H9 (cell line): Measurements from ENCODE around the gene RPS29. TPM values are rescaled to one million over a fixed set of nuclear protein-coding genes. Genes with fewer than 3 reads are reported as not detected.
A peak's percentile ranks its signal among the peaks of the same experiment; 100 is the strongest.

Experiments
- DNase-seq: peaks from one replicate; pipeline ENCODE4 v3.0.0-alpha.2; 2017
- H2AFZ ChIP-seq: one replicate; pipeline ENCODE4 v1.6.1; 2013; ENCODE audit warnings: mild to moderate bottlenecking, low read length, control low read depth, moderate library complexity
- H2AK5ac ChIP-seq: 2 replicates; pipeline ENCODE4 v1.6.1; 2013; ENCODE audit warnings: low read length, control low read depth, mixed read lengths; ENCODE audit not compliant: insufficient read length
- H2BK120ac ChIP-seq: one replicate; pipeline ENCODE4 v1.6.1; 2013; ENCODE audit warnings: low read depth, mild to moderate bottlenecking, low read length, control low read depth, inconsistent platforms; ENCODE audit not compliant: poor library complexity, severe bottlenecking
- H2BK12ac ChIP-seq: 2 replicates; pipeline ENCODE4 v1.6.1; 2013; ENCODE audit warnings: low read length, control low read depth, mixed read lengths, low read depth; ENCODE audit not compliant: insufficient read length
- H2BK15ac ChIP-seq: 2 replicates; pipeline ENCODE4 v1.6.1; 2013; ENCODE audit warnings: low read depth, low read length, control low read depth
- H2BK20ac ChIP-seq: one replicate; pipeline ENCODE4 v1.6.1; 2013; ENCODE audit warnings: low read depth, mild to moderate bottlenecking, low read length, control low read depth, inconsistent platforms; ENCODE audit not compliant: poor library complexity, severe bottlenecking
- H2BK5ac ChIP-seq: 2 replicates; pipeline ENCODE4 v1.6.1; 2013; ENCODE audit warnings: low read length, control low read depth, mixed read lengths; ENCODE audit not compliant: insufficient read length
- H3K14ac ChIP-seq: 2 replicates; pipeline ENCODE4 v1.6.1; 2013; ENCODE audit warnings: low read length, control low read depth; ENCODE audit not compliant: insufficient read depth
- H3K18ac ChIP-seq: 2 replicates; pipeline ENCODE4 v1.6.1; 2013; ENCODE audit warnings: low read depth, mild to moderate bottlenecking, mixed read lengths, low read length, control low read depth; ENCODE audit not compliant: insufficient read length
- H3K23ac ChIP-seq: 2 replicates; pipeline ENCODE4 v1.6.1; 2013; ENCODE audit warnings: low read length, control low read depth, mixed read lengths, low read depth; ENCODE audit not compliant: insufficient read length
- H3K23me2 ChIP-seq: 2 replicates; pipeline ENCODE4 v1.6.1; 2013; ENCODE audit warnings: low read depth, mild to moderate bottlenecking, mixed read lengths, low read length, control low read depth; ENCODE audit not compliant: insufficient read length, poor library complexity, severe bottlenecking
- H3K27ac ChIP-seq: 2 replicates; pipeline ENCODE4 v1.5.1; 2013; ENCODE audit warnings: low read length, control low read depth, mixed read lengths, low read depth; ENCODE audit not compliant: insufficient read length
- H3K27me3 ChIP-seq: 2 replicates; pipeline ENCODE4 v1.6.1; 2013; ENCODE audit warnings: low read length, control low read depth, inconsistent platforms; ENCODE audit not compliant: insufficient read depth
- H3K4ac ChIP-seq: 2 replicates; pipeline ENCODE4 v1.6.1; 2013; ENCODE audit warnings: low read depth, mild to moderate bottlenecking, control low read depth, inconsistent platforms, low read length, moderate library complexity
- H3K4me1 ChIP-seq: 2 replicates; pipeline ENCODE4 v1.6.1; 2013; ENCODE audit warnings: low read length, control low read depth, inconsistent platforms; ENCODE audit not compliant: insufficient read depth
- H3K4me2 ChIP-seq: 2 replicates; pipeline ENCODE4 v1.6.1; 2013; ENCODE audit warnings: low read length, control low read depth, mixed read lengths; ENCODE audit not compliant: insufficient read length, insufficient read depth
- H3K56ac ChIP-seq: 2 replicates; pipeline ENCODE4 v1.6.1; 2013; ENCODE audit warnings: low read depth, mild to moderate bottlenecking, mixed read lengths, low read length, control low read depth; ENCODE audit not compliant: insufficient read length
- H3K79me1 ChIP-seq: 2 replicates; pipeline ENCODE4 v1.6.1; 2013; ENCODE audit warnings: low read depth, mild to moderate bottlenecking, moderate library complexity, low read length, control low read depth, inconsistent platforms; ENCODE audit not compliant: insufficient read depth, poor library complexity, severe bottlenecking
- H3K79me2 ChIP-seq: 2 replicates; pipeline ENCODE4 v1.6.1; 2013; ENCODE audit warnings: low read length, control low read depth, inconsistent platforms; ENCODE audit not compliant: insufficient read depth
- H3K9ac ChIP-seq: 2 replicates; pipeline ENCODE4 v1.6.1; 2013; ENCODE audit warnings: low read length, control low read depth, mixed read lengths; ENCODE audit not compliant: insufficient read length; ENCODE audit errors: extremely low read depth
- H3K9me3 ChIP-seq: one replicate; pipeline ENCODE4 v1.6.1; 2013; ENCODE audit warnings: low read depth, low read length, inconsistent platforms; ENCODE audit not compliant: control insufficient read depth
- H3T11ph ChIP-seq: one replicate; pipeline ENCODE4 v1.6.1; 2013; ENCODE audit warnings: mild to moderate bottlenecking, low read length, control low read depth, inconsistent platforms
- H4K20me1 ChIP-seq: one replicate; pipeline ENCODE4 v1.6.1; 2013; ENCODE audit not compliant: control insufficient read depth, insufficient read length, insufficient read depth
- H4K5ac ChIP-seq: 2 replicates; pipeline ENCODE4 v1.6.1; 2013; ENCODE audit warnings: low read depth, mild to moderate bottlenecking, mixed read lengths, low read length, control low read depth; ENCODE audit not compliant: insufficient read length
- H4K8ac ChIP-seq: replicated peaks from 2 replicates; pipeline ENCODE4 v1.6.1; 2013; ENCODE audit warnings: low read length, control low read depth, mixed read lengths, low read depth; ENCODE audit not compliant: insufficient read length
- H4K91ac ChIP-seq: 2 replicates; pipeline ENCODE4 v1.6.1; 2013; ENCODE audit warnings: low read depth, mild to moderate bottlenecking, moderate library complexity, mixed read lengths, low read length, control low read depth; ENCODE audit not compliant: insufficient read length
- H3K27ac Mint-ChIP-seq, 3 experiments: 2 replicates in 2 of 3; 3 replicates in 1 of 3; pipeline ENCODE4 v1.8.0; 2020 to 2021; ENCODE audit warnings: mixed read lengths in 3 of 3, mild to moderate bottlenecking in 1 of 3, moderate library complexity in 1 of 3
- H3K27me3 Mint-ChIP-seq: 2 replicates; pipeline ENCODE4 v1.8.0; 2021; ENCODE audit warnings: low read depth, mild to moderate bottlenecking, moderate library complexity, mixed read lengths
- H3K36me3 Mint-ChIP-seq, 3 experiments: 2 replicates in 2 of 3; 3 replicates in 1 of 3; pipeline ENCODE4 v1.8.0; 2020 to 2021; ENCODE audit warnings: low read depth in 3 of 3, mixed read lengths in 3 of 3; ENCODE audit not compliant: insufficient read depth in 1 of 3
- H3K4me1 Mint-ChIP-seq, 2 experiments: 2 replicates each; pipeline ENCODE4 v1.8.0; 2020; ENCODE audit warnings: mixed read lengths in 2 of 2
- H3K4me3 Mint-ChIP-seq, 2 experiments: 2 replicates in 1 of 2; 3 replicates in 1 of 2; pipeline ENCODE4 v1.8.0; 2020 to 2021; ENCODE audit warnings: mild to moderate bottlenecking in 2 of 2, mixed read lengths in 2 of 2, moderate library complexity in 1 of 2
- H3K9me3 Mint-ChIP-seq, 2 experiments: 2 replicates in 1 of 2; 3 replicates in 1 of 2; pipeline ENCODE4 v1.8.0; 2020; ENCODE audit warnings: mild to moderate bottlenecking in 2 of 2, mixed read lengths in 2 of 2, moderate library complexity in 1 of 2
- WGBS: extraction: QIAGEN DNeasy Blood & Tissue Kit; methylation state at CpG from one replicate; pipeline ENCODE4 v1.1.7; 2013; ENCODE audit warnings: missing lambda C conversion rate, low lambda C conversion rate, mixed read lengths; ENCODE audit not compliant: insufficient read length; ENCODE audit errors: extremely low coverage; 5-methylcytosine and 5-hydroxymethylcytosine counted together
- total RNA-seq: library from RNA; stranded (reverse); gene quantifications from 2 replicates; pipeline ENCODE4 v1.2.1, GENCODE V29; 2021
- TF ChIP-seq, protein P1 (sequence below): fragments of 200-600 bp; sonication (generic); conservative IDR thresholded peaks from 3 replicates; pipeline ENCODE4 v1.8.0; 2021; ENCODE audit warnings: antibody characterized with exemption, mild to moderate bottlenecking

The RPS29 gene
- total RNA-seq, 1 experiment from 2014 or later = 1,963 TPM

GRCh38 chr14:49615776-49616175, 29.6 kb upstream of the RPS29 start:
- Histone ChIP-seq H3K9me3 (no peaks in the 10 kb centered on the region), H2AFZ (no peak overlapping the region), H4K20me1 (no peaks in the 10 kb centered on the region), H3K27me3 (no peaks in the 10 kb centered on the region), H2BK5ac (no peak overlapping the region), H4K5ac (no peak overlapping the region), H3K14ac (no peak overlapping the region), H3K4me2 (no peak overlapping the region), H2AK5ac (no peak overlapping the region), H4K8ac (no peak overlapping the region), H3K27ac (no peak overlapping the region), H3K23ac (no peak overlapping the region), H3K18ac (no peak overlapping the region), H2BK120ac (no peak overlapping the region), H2BK20ac (no peak overlapping the region), H3K4ac (no peak overlapping the region), H3K79me2 (peaks cover 8% of the 10 kb centered on the region; the same call in 1 of the 2 replicates), H3K23me2 (peaks cover under 1% of the 10 kb centered on the region), H2BK12ac (no peak overlapping the region), H3K4me1 (no peaks in the 10 kb centered on the region), H3K79me1 (no peaks in the 10 kb centered on the region), H3K56ac (no peak overlapping the region), H3K9ac (no peak overlapping the region), H2BK15ac (no peak overlapping the region), H3T11ph (no peak overlapping the region), H4K91ac (no peak overlapping the region)
- no peaks in the 10 kb centered on the region; a peak in 1 of 5 replicates for H3K9me3 Mint-ChIP-seq
- H3K4me3 Mint-ChIP-seq = no peak overlapping the region
- no peak for DNase-seq
- WGBS = no CpG with 5 or more reads among the region's 6 CpGs
- H3K36me3 Mint-ChIP-seq = peaks cover 10 to 45% (median 28%) of the 10 kb centered on the region in 3 experiments
- no peaks in the 10 kb centered on the region for H3K27me3 Mint-ChIP-seq
- H3K27ac Mint-ChIP-seq = peak overlapping the region in 1 of 3 experiments; percentile 91; a peak in 2 of 7 replicates
- peaks cover 6 to 8% of the 10 kb centered on the region in 2 experiments; a peak in 3 of 4 replicates for H3K4me1 Mint-ChIP-seq
- TF ChIP-seq, protein P1, sequence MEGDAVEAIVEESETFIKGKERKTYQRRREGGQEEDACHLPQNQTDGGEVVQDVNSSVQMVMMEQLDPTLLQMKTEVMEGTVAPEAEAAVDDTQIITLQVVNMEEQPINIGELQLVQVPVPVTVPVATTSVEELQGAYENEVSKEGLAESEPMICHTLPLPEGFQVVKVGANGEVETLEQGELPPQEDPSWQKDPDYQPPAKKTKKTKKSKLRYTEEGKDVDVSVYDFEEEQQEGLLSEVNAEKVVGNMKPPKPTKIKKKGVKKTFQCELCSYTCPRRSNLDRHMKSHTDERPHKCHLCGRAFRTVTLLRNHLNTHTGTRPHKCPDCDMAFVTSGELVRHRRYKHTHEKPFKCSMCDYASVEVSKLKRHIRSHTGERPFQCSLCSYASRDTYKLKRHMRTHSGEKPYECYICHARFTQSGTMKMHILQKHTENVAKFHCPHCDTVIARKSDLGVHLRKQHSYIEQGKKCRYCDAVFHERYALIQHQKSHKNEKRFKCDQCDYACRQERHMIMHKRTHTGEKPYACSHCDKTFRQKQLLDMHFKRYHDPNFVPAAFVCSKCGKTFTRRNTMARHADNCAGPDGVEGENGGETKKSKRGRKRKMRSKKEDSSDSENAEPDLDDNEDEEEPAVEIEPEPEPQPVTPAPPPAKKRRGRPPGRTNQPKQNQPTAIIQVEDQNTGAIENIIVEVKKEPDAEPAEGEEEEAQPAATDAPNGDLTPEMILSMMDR = no peak
